OCI-LY1 (cell line): ENCODE measurements around the gene SLC35C1.

Experiments used
- EZH2 ChIP-seq: fragments of 200-600 bp; sonication (generic), shearing (Covaris generic); IDR thresholded peaks from 2 replicates; pipeline ENCODE4 v1.8.0; 2017; ENCODE audit warnings: borderline replicate concordance, mixed run types, mild to moderate bottlenecking, antibody characterized with exemption, low read length, moderate library complexity, mixed read lengths
- TF ChIP-seq, protein P1 (sequence below): fragments of 200-600 bp; sonication (generic), shearing (Covaris generic); IDR thresholded peaks from 2 replicates; pipeline ENCODE4 v1.5.1; 2017; ENCODE audit warnings: mild to moderate bottlenecking, antibody characterized with exemption, low read length, moderate library complexity, mixed read lengths

DNA sequence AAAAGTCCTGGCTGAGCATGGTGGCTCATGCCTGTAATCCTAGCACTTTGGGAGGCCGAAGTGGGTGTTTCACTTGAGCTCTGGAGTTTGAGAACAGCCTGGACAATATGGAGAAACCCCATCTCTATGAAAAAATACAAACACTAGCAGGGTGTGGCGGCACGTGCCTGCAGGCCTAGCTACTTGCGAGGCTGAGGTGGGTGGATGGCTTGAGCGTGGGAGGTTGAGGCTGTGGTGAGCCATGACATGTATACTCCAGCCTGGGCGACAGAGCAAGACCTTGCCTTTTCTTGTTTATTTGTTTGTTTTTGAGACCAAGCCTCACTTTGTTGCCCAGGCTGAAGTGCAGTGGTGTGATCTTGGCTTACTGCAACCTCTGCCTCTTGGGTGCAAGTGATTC, 34.3 kb downstream of the SLC35C1 start:
- TF ChIP-seq, protein P1, sequence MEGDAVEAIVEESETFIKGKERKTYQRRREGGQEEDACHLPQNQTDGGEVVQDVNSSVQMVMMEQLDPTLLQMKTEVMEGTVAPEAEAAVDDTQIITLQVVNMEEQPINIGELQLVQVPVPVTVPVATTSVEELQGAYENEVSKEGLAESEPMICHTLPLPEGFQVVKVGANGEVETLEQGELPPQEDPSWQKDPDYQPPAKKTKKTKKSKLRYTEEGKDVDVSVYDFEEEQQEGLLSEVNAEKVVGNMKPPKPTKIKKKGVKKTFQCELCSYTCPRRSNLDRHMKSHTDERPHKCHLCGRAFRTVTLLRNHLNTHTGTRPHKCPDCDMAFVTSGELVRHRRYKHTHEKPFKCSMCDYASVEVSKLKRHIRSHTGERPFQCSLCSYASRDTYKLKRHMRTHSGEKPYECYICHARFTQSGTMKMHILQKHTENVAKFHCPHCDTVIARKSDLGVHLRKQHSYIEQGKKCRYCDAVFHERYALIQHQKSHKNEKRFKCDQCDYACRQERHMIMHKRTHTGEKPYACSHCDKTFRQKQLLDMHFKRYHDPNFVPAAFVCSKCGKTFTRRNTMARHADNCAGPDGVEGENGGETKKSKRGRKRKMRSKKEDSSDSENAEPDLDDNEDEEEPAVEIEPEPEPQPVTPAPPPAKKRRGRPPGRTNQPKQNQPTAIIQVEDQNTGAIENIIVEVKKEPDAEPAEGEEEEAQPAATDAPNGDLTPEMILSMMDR = no peak
- TF ChIP-seq EZH2 = no peak
